Esophagus muscularis mucosa (tissue), 4 donors: ENCODE measurements around the gene SOBP. TPM values are rescaled to one million over a fixed set of nuclear protein-coding genes. Genes with fewer than 3 reads are reported as not detected.

ENCODE experiments used
- DNase-seq: peaks from one replicate; pipeline ENCODE4 v3.0.0-alpha.2; 2017; ENCODE audit errors: extremely low spot score
- H3K27ac ChIP-seq, 4 donors: fragments of 200-600 bp; sonication (generic); replicated peaks in 1 of 4; 1 replicate in 3 of 4; 2 replicates in 1 of 4; pipeline ENCODE4 v1.5.1; 2016 to 2019; ENCODE audit warnings: mild to moderate bottlenecking in 1 of 4
- H3K27me3 ChIP-seq, 4 donors: fragments of 200-600 bp; sonication (generic); one replicate each; pipeline versions ENCODE4 v1.5.1 to v1.6.0; 2016 to 2019
- H3K36me3 ChIP-seq, 4 donors: fragments of 200-600 bp; sonication (generic); one replicate each; pipeline ENCODE4 v1.5.1; 2016 to 2019
- H3K4me1 ChIP-seq, 4 donors: fragments of 200-600 bp; sonication (generic); one replicate each; pipeline ENCODE4 v1.5.1; 2016 to 2019
- H3K4me3 ChIP-seq, 4 donors: fragments of 200-600 bp; sonication (generic); 1 replicate in 2 of 4; 2 replicates in 2 of 4; pipeline ENCODE4 v1.5.1; 2016 to 2019; ENCODE audit warnings: mild to moderate bottlenecking in 4 of 4, moderate library complexity in 1 of 4
- H3K9me3 ChIP-seq, 4 donors: fragments of 200-600 bp; sonication (generic); 1 replicate in 3 of 4; 2 replicates in 1 of 4; pipeline ENCODE4 v1.5.1; 2016 to 2019
- EP300 ChIP-seq: sonication (generic); formaldehyde crosslinking; IDR thresholded peaks from one replicate; pipeline ENCODE4 v1.6.1; 2017; ENCODE audit warnings: antibody characterized with exemption
- POLR2A ChIP-seq: fragments of 450-650 bp; IDR thresholded peaks from one replicate; pipeline ENCODE4 v1.6.1; 2017; ENCODE audit warnings: antibody characterized with exemption, moderate library complexity, mild to moderate bottlenecking, low read depth
- POLR2AphosphoS5 ChIP-seq, 2 donors: sonication (generic); formaldehyde crosslinking; IDR thresholded peaks; one replicate each; pipeline ENCODE4 v1.6.1; 2017; ENCODE audit warnings: antibody characterized with exemption in 2 of 2
- WGBS: methylation state at CpG from one replicate; pipeline ENCODE4 v1.1.5; 2018; 5-methylcytosine and 5-hydroxymethylcytosine counted together
- intact Hi-C: fragments of 100-400 bp; cut with DNase I; formaldehyde crosslinking; loops from one replicate; pipeline ENCODE4 v1.15.1; 2023
- total RNA-seq, 4 donors: library from RNA; depleted of rRNA; stranded (reverse); fragments of >200 nt; gene quantifications; one replicate each; pipeline versions ENCODE4 v1.1.0 to v1.2.1, GENCODE V29; 2016
- TF ChIP-seq, protein P1 (sequence below), 3 experiments: fragments of 200-600 bp in 2 of 3; fragments of 450-650 bp in 1 of 3; sonication (generic) in 2 of 3; IDR thresholded peaks; one replicate each; pipeline ENCODE4 v1.5.1; 2017 to 2019; ENCODE audit warnings: antibody characterized with exemption in 3 of 3, mild to moderate bottlenecking in 2 of 3, moderate library complexity in 1 of 3

The SOBP gene
- total RNA-seq, 4 donors from 2014 or later = 18.6 to 44.1 (median 27.6) TPM

DNA sequence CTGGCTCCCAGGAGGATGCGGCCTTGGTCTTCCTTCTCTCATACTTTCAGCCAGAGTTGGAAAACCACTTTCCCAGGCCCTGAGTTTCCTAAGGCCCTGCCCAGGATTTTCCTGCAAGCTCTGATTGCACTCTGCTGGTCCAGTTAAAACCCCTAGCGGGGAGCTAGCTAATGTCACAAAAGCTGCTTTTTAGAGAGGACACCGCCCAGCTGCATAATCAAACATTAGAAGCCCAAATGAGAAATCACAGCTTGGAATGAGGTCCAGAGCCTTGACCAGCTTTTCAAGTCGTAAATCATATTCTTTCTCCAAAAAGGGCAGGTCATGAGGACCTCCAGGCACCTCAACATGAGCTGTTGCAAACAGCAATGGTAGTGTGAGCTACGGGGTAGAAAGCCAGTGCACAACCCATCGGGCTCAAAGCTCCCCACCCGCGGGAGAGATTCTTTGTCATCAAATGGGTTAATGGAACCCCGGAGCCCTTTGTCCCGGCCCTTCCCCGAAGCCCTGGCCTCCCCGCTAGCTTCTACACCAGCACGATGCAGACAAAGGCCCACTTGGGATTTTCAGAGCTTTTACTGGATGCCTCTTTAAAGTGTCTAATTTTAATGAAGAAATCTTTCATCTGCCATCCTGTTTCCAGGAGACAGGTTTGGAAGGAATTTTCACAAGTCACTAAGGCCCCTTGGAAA, 200.2 kb downstream of the SOBP start:
- H3K4me3 ChIP-seq = no peak overlapping the region
- no peak for TF ChIP-seq POLR2AphosphoS5 (IDR thresholded peaks at IDR 0.05)
- TF ChIP-seq EP300 = no peak
- TF ChIP-seq, protein P1, sequence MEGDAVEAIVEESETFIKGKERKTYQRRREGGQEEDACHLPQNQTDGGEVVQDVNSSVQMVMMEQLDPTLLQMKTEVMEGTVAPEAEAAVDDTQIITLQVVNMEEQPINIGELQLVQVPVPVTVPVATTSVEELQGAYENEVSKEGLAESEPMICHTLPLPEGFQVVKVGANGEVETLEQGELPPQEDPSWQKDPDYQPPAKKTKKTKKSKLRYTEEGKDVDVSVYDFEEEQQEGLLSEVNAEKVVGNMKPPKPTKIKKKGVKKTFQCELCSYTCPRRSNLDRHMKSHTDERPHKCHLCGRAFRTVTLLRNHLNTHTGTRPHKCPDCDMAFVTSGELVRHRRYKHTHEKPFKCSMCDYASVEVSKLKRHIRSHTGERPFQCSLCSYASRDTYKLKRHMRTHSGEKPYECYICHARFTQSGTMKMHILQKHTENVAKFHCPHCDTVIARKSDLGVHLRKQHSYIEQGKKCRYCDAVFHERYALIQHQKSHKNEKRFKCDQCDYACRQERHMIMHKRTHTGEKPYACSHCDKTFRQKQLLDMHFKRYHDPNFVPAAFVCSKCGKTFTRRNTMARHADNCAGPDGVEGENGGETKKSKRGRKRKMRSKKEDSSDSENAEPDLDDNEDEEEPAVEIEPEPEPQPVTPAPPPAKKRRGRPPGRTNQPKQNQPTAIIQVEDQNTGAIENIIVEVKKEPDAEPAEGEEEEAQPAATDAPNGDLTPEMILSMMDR (IDR thresholded peaks at IDR 0.05) = no peak
- no peak for TF ChIP-seq POLR2A
- WGBS = 68% methylated on average over 13 of the region's 13 CpGs
- intact Hi-C loops = no loop called here
- H3K4me1 ChIP-seq = peaks cover 3 to 21% (median 17%) of the 10 kb centered on the region in 4 donors
- no peaks in the 10 kb centered on the region for H3K36me3 ChIP-seq
- H3K9me3 ChIP-seq = no peaks in the 10 kb centered on the region
- no peak for DNase-seq
- peak overlapping the region; percentile 7 to 26 (median 14) for H3K27ac ChIP-seq
- peaks cover 0 to 13% (median 0%) of the 10 kb centered on the region in 4 donors for H3K27me3 ChIP-seq

GRCh38 chr6:107690643-107691061, 200.7 kb downstream of the SOBP start:
- Histone ChIP-seq H3K4me3 (no peak overlapping the region), H3K27ac (peak overlapping the region in 1 of 4 donors; percentile 7), H3K36me3 (no peaks in the 10 kb centered on the region), H3K4me1 (peaks cover 3 to 21% (median 17%) of the 10 kb centered on the region in 4 donors), H3K27me3 (peaks cover 0 to 13% (median 0%) of the 10 kb centered on the region in 4 donors), H3K9me3 (no peaks in the 10 kb centered on the region)
- no peak for DNase-seq
- 45% methylated on average over 6 of the region's 6 CpGs for WGBS
- intact Hi-C loops = no loop called here
- TF ChIP-seq POLR2A (no peak), POLR2AphosphoS5 (IDR thresholded peaks at IDR 0.05) (no peak), EP300 (no peak)
- TF ChIP-seq, protein P1 (IDR thresholded peaks at IDR 0.05) = no peak

DNA sequence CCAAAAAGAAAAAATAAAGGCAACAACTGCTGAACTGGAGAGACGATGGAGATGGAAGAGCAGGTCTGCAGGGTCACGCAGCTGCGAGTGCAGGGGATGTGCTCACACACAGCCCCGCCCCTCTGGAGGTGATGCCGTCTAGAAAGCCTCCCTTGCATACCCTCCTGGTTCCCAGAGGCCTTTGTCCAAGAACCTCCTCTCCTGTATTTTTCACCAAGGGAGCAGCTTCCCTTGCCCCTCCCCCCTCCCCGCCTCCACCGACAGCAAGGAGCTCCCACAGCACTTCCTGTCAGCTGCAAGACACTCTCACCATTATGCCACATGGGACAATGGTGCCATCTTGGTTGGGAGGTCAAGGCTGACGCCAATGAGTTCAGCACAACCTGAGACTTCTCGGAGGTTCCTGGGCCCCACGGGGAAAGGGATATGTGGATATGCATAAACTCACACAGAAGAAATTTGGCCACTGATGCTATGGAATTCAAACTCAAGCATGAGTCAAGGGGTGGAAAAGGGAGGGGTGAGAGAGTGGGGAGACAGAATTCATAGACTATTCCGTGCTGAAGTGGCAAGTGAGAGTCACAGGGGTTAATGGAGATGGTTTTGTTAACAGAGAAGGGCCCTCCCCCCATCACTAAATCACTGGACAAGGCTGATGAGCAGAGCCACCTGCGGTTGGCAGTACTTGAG, 201.3 kb downstream of the SOBP start:
- peak overlapping the region in 1 of 4 donors; percentile 1 for H3K27ac ChIP-seq
- H3K36me3 ChIP-seq = no peaks in the 10 kb centered on the region
- TF ChIP-seq EP300 (no peak), POLR2A (no peak), POLR2AphosphoS5 (IDR thresholded peaks at IDR 0.05) (no peak)
- TF ChIP-seq, protein P1 (IDR thresholded peaks at IDR 0.05) = no peak
- H3K4me1 ChIP-seq = peaks cover 3 to 21% (median 17%) of the 10 kb centered on the region in 4 donors
- H3K4me3 ChIP-seq = no peak overlapping the region
- H3K27me3 ChIP-seq = peaks cover 0 to 13% (median 0%) of the 10 kb centered on the region in 4 donors
- H3K9me3 ChIP-seq = no peaks in the 10 kb centered on the region
- intact Hi-C loops = no loop called here
- DNase-seq = no peak
- WGBS = 36% methylated on average over 12 of the region's 12 CpGs

DNA sequence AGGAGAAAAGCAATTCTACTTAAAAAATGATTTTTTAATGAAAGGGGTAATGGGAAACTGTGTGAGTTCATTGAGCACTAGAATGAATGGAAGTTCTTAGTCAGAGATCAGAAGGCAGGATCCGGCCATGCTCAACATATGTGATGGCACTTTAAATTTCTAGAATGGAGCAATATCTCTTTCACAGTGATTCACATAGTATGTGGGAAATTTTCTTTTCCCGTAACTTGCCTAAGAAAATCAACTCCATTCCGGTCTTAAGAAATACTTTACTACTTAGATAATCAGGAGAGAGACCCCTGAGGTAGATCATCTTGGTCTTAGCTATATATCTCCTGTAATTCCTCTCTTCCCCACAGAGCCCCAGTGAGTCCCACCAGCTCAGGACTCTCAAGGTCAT, 202.4 kb downstream of the SOBP start:
- no peak overlapping the region for H3K27ac ChIP-seq
- WGBS = 84% methylated on average over 3 of the region's 3 CpGs
- peaks cover 0 to 13% (median 0%) of the 10 kb centered on the region in 4 donors for H3K27me3 ChIP-seq
- TF ChIP-seq, protein P1 (IDR thresholded peaks at IDR 0.05) = no peak
- TF ChIP-seq POLR2AphosphoS5 (IDR thresholded peaks at IDR 0.05) = no peak
- TF ChIP-seq POLR2A = no peak
- DNase-seq = no peak
- H3K4me3 ChIP-seq = no peak overlapping the region
- H3K4me1 ChIP-seq = peaks cover 3 to 21% (median 17%) of the 10 kb centered on the region in 4 donors
- H3K9me3 ChIP-seq = no peaks in the 10 kb centered on the region
- intact Hi-C loops = no loop called here
- no peaks in the 10 kb centered on the region for H3K36me3 ChIP-seq
